HCT116 (cell line): Measurements from ENCODE around the gene MTREX. TPM values are rescaled to one million over a fixed set of nuclear protein-coding genes. Genes with fewer than 3 reads are reported as not detected.

Source experiments
- ATAC-seq: fragments of 200-7000 bp; cut with Tn5 transposase; 2 replicates; pipeline ENCODE4 v1.9.1; 2020; ENCODE audit warnings: mild to moderate bottlenecking, moderate library complexity
- BruUV-seq: library from RNA; stranded (reverse); fragments of 400-500 nt; replicated peaks from 2 replicates; lab custom pipeline; 2021; lab: Mats Ljungman, UMichigan
- CTCF ChIA-PET: fragments of 300-600 bp; sonication (Branson Sonifier 250); formaldehyde crosslinking; loops from one replicate; lab custom pipeline; 2021; ENCODE audit warnings: antibody characterized with exemption; lab: Charles Lee
- POLR2A ChIA-PET: fragments of 300-600, 350-600 bp; sonication (Branson Sonifier 250); formaldehyde crosslinking; loops from one replicate; lab custom pipeline; 2021; ENCODE audit warnings: antibody characterized with exemption; lab: Charles Lee
- RAD21 ChIA-PET, 2 experiments: fragments of 300-600 bp; sonication (Branson Sonifier 250); formaldehyde crosslinking; loops; one replicate each; lab custom pipeline; 2023; ENCODE audit warnings: low total read pairs in 2 of 2; ENCODE audit not compliant: uncharacterized antibody in 2 of 2, unreplicated experiment in 2 of 2, low non-redundant PET in 1 of 2; lab: Charles Lee
- DNase-seq: peaks from one replicate; pipeline ENCODE4 v3.0.0-alpha.2; 2010; ENCODE audit warnings: low read depth, low spot score
- H2AFZ ChIP-seq: fragments of 200-600 bp; shearing (Covaris generic), sonication (generic); 2 replicates; pipeline ENCODE4 v1.6.1; 2017; ENCODE audit warnings: low read depth, mixed run types, mixed read lengths, antibody characterized with exemption, low read length; ENCODE audit not compliant: poor library complexity, severe bottlenecking
- H3K27ac ChIP-seq: 2 replicates; pipeline ENCODE4 v1.5.1; 2012; ENCODE audit warnings: low read depth, low read length
- H3K27me3 ChIP-seq: fragments of 200-600 bp; sonication (generic); 2 replicates; pipeline ENCODE4 v1.6.1; 2016; ENCODE audit warnings: mixed run types, low read length, mixed read lengths; ENCODE audit not compliant: insufficient read depth
- H3K36me3 ChIP-seq, 2 experiments: fragments of 200-500 bp in 1 of 2; fragments of 200-600 bp in 1 of 2; sonication (Bioruptor generic) in 1 of 2; sonication (generic) in 1 of 2; 2 replicates each; pipeline versions ENCODE4 v1.5.1 to v1.6.1; 2014 to 2016; ENCODE audit warnings: low read length in 2 of 2, inconsistent platforms in 1 of 2, mixed read lengths in 1 of 2, mixed run types in 1 of 2; ENCODE audit not compliant: insufficient read depth in 2 of 2, control insufficient read depth in 1 of 2
- H3K4me1 ChIP-seq, 2 experiments: fragments of 200-600 bp in 1 of 2; sonication (generic) in 1 of 2; 2 replicates each; pipeline versions ENCODE4 v1.5.1 to v1.6.1; 2012 to 2017; ENCODE audit warnings: low read length in 2 of 2, inconsistent platforms in 1 of 2, mild to moderate bottlenecking in 1 of 2, mixed read lengths in 1 of 2, mixed run types in 1 of 2, moderate library complexity in 1 of 2; ENCODE audit not compliant: insufficient read depth in 2 of 2, control insufficient read depth in 1 of 2
- H3K4me2 ChIP-seq: fragments of 200-600 bp; sonication (generic); 2 replicates; pipeline ENCODE4 v1.6.1; 2017; ENCODE audit warnings: mixed run types, low read length, mixed read lengths
- H3K4me3 ChIP-seq, 2 experiments: fragments of 200-600 bp in 1 of 2; sonication (generic) in 1 of 2; replicated peaks in 1 of 2; 2 replicates each; pipeline ENCODE4 v1.5.1; 2011 to 2016; ENCODE audit warnings: low read length in 2 of 2, control low read depth in 1 of 2, low read depth in 1 of 2, mild to moderate bottlenecking in 1 of 2, mixed read lengths in 1 of 2, mixed run types in 1 of 2
- H3K79me2 ChIP-seq: fragments of 200-600 bp; sonication (generic); 2 replicates; pipeline ENCODE4 v1.6.1; 2017; ENCODE audit warnings: mild to moderate bottlenecking, mixed run types, low read length, moderate library complexity, mixed read lengths; ENCODE audit not compliant: insufficient read depth
- H3K9ac ChIP-seq: fragments of 200-600 bp; sonication (generic); 2 replicates; pipeline ENCODE4 v1.6.1; 2016; ENCODE audit warnings: low read length, mixed read lengths
- H3K9me2 ChIP-seq: fragments of 200-600 bp; sonication (generic), shearing (Covaris generic); 2 replicates; pipeline ENCODE4 v1.6.1; 2017; ENCODE audit warnings: mixed run types, mild to moderate bottlenecking, moderate library complexity; ENCODE audit not compliant: insufficient read depth
- H3K9me3 ChIP-seq, 2 experiments: fragments of 200-500 bp in 1 of 2; fragments of 200-600 bp in 1 of 2; sonication (Bioruptor generic) in 1 of 2; sonication (generic) in 1 of 2; 2 replicates each; pipeline ENCODE4 v1.6.1; 2014 to 2017; ENCODE audit warnings: low read length in 2 of 2, mixed read lengths in 2 of 2, inconsistent platforms in 1 of 2, low read depth in 1 of 2, mild to moderate bottlenecking in 1 of 2, mixed run types in 1 of 2, moderate library complexity in 1 of 2; ENCODE audit not compliant: control insufficient read depth in 1 of 2, insufficient read depth in 1 of 2
- H4K20me1 ChIP-seq: fragments of 200-600 bp; sonication (generic), shearing (Covaris generic); 2 replicates; pipeline ENCODE4 v1.6.1; 2017; ENCODE audit warnings: mixed run types, mild to moderate bottlenecking, moderate library complexity; ENCODE audit not compliant: insufficient read depth
- CBX3 ChIP-seq: IDR thresholded peaks from 2 replicates; pipeline ENCODE4 v1.6.1; 2012; ENCODE audit warnings: low read depth
- CEBPB ChIP-seq: IDR thresholded peaks from 2 replicates; pipeline ENCODE4 v1.6.1; 2012; ENCODE audit warnings: low read depth
- EGR1 ChIP-seq: IDR thresholded peaks from 2 replicates; pipeline ENCODE4 v1.6.1; 2012; ENCODE audit warnings: low read depth
- POLR2A ChIP-seq: IDR thresholded peaks from 2 replicates; pipeline ENCODE4 v1.7.0; 2011; ENCODE audit warnings: borderline replicate concordance; ENCODE audit not compliant: insufficient read depth, insufficient read length; ENCODE audit errors: extremely low read depth
- POLR2AphosphoS5 ChIP-seq: IDR thresholded peaks from 2 replicates; pipeline ENCODE4 v1.6.1; 2011; ENCODE audit warnings: mild to moderate bottlenecking, low read depth, low read length, moderate library complexity
- TCF7L2 ChIP-seq: IDR thresholded peaks from 2 replicates; pipeline ENCODE4 v1.7.0; 2011; ENCODE audit warnings: borderline replicate concordance, inconsistent platforms; ENCODE audit not compliant: insufficient read depth, insufficient read length; ENCODE audit errors: extremely low read depth
- YY1 ChIP-seq: IDR thresholded peaks from 2 replicates; pipeline ENCODE4 v1.6.1; 2011; ENCODE audit warnings: low read length, low read depth, moderate library complexity, mild to moderate bottlenecking; ENCODE audit not compliant: insufficient replicate concordance; ENCODE audit errors: extremely low read depth
- ZNF274 ChIP-seq: fragments of 200-500 bp; sonication (Bioruptor generic); IDR thresholded peaks from 2 replicates; pipeline ENCODE4 v1.6.1; 2014; ENCODE audit warnings: mild to moderate bottlenecking, low read depth, low read length, inconsistent platforms
- intact Hi-C: fragments of 100-400 bp; cut with micrococcal nuclease; formaldehyde crosslinking; loops from 2 replicates; pipeline ENCODE4 v1.10.0; 2022
- total RNA-seq: library from RNA; stranded (reverse); gene quantifications from one replicate; pipeline ENCODE4 v1.2.1, GENCODE V29; 2021; ENCODE audit not compliant: unreplicated experiment
- TF ChIP-seq, protein P1 (sequence below): IDR thresholded peaks from 2 replicates; pipeline ENCODE4 v1.6.1; 2012
- TF ChIP-seq, protein P2 (sequence below): IDR thresholded peaks from 2 replicates; pipeline ENCODE4 v1.6.1; 2012; ENCODE audit warnings: low read depth

Gene MTREX
- total RNA-seq, 1 experiment from 2014 or later, result 101 TPM

DNA sequence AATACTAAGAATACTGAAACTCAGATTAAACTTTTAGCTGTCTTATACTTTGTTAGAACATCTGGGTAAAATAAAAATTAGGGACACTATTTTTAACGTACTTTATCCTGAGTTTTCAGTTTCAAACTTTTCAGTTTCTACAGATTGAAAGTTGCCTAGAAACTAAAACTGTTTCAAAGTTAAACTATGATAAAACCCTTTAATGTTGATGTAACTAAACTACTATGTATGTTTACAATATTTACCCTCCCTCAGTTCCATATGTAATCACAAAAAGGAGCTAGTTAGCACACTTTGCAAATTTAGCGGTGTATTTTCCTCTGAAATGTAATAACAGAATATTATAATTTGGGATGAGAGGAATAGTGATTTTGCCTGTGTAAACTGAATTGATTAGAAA is 105.9 kb downstream of the MTREX start:
- Histone ChIP-seq H2AFZ (no peak overlapping the region), H4K20me1 (peaks cover 5% of the 10 kb centered on the region; the same call in 1 of the 2 replicates), H3K27me3 (no peaks in the 10 kb centered on the region), H3K36me3 (peaks cover 7 to 21% of the 10 kb centered on the region in 2 experiments; a peak in 3 of 4 replicates), H3K4me2 (no peak overlapping the region), H3K9me2 (no peaks in the 10 kb centered on the region), H3K27ac (no peak overlapping the region), H3K4me3 (no peak overlapping the region)
- POLR2A ChIA-PET, result no interaction called here
- TF ChIP-seq, protein P1, sequence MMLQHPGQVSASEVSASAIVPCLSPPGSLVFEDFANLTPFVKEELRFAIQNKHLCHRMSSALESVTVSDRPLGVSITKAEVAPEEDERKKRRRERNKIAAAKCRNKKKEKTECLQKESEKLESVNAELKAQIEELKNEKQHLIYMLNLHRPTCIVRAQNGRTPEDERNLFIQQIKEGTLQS, result no peak
- no peak for TF ChIP-seq YY1
- TF ChIP-seq POLR2AphosphoS5, result no peak
- no peak for TF ChIP-seq ZNF274
- no peak for TF ChIP-seq CBX3
- no peak for TF ChIP-seq EGR1
- no peak for TF ChIP-seq CEBPB
- TF ChIP-seq POLR2A, result no peak
- TF ChIP-seq TCF7L2, result no peak
- TF ChIP-seq, protein P2, sequence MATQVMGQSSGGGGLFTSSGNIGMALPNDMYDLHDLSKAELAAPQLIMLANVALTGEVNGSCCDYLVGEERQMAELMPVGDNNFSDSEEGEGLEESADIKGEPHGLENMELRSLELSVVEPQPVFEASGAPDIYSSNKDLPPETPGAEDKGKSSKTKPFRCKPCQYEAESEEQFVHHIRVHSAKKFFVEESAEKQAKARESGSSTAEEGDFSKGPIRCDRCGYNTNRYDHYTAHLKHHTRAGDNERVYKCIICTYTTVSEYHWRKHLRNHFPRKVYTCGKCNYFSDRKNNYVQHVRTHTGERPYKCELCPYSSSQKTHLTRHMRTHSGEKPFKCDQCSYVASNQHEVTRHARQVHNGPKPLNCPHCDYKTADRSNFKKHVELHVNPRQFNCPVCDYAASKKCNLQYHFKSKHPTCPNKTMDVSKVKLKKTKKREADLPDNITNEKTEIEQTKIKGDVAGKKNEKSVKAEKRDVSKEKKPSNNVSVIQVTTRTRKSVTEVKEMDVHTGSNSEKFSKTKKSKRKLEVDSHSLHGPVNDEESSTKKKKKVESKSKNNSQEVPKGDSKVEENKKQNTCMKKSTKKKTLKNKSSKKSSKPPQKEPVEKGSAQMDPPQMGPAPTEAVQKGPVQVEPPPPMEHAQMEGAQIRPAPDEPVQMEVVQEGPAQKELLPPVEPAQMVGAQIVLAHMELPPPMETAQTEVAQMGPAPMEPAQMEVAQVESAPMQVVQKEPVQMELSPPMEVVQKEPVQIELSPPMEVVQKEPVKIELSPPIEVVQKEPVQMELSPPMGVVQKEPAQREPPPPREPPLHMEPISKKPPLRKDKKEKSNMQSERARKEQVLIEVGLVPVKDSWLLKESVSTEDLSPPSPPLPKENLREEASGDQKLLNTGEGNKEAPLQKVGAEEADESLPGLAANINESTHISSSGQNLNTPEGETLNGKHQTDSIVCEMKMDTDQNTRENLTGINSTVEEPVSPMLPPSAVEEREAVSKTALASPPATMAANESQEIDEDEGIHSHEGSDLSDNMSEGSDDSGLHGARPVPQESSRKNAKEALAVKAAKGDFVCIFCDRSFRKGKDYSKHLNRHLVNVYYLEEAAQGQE, result no peak
- TF ChIP-seq, all 23 proteins: peak for 0
- no peak overlapping the region for H3K9ac ChIP-seq
- intact Hi-C loops, result no loop called here
- ChIA-PET RAD21 (no interaction called here), CTCF (interaction anchor here (1.2 kb wide), 1 partner anchor 278 kb away, joined by 4 read pairs; no protein-coding TSS in a partner anchor)
- no peaks in the 10 kb centered on the region for H3K4me1 ChIP-seq
- DNase-seq (no peak), ATAC-seq (no peak)
- no peaks in the 10 kb centered on the region for H3K9me3 ChIP-seq
- no TSS peak for BruUV-seq
- H3K79me2 ChIP-seq, result no peaks in the 10 kb centered on the region; the same call in 1 of the 2 replicates
